Measurements from ENCODE around the gene ADGRB2. TPM values are rescaled to one million over a fixed set of nuclear protein-coding genes. Genes with fewer than 3 reads are reported as not detected.

The ADGRB2 gene
- polyA plus RNA-seq, 1 experiment: 9.2 TPM

DNA sequence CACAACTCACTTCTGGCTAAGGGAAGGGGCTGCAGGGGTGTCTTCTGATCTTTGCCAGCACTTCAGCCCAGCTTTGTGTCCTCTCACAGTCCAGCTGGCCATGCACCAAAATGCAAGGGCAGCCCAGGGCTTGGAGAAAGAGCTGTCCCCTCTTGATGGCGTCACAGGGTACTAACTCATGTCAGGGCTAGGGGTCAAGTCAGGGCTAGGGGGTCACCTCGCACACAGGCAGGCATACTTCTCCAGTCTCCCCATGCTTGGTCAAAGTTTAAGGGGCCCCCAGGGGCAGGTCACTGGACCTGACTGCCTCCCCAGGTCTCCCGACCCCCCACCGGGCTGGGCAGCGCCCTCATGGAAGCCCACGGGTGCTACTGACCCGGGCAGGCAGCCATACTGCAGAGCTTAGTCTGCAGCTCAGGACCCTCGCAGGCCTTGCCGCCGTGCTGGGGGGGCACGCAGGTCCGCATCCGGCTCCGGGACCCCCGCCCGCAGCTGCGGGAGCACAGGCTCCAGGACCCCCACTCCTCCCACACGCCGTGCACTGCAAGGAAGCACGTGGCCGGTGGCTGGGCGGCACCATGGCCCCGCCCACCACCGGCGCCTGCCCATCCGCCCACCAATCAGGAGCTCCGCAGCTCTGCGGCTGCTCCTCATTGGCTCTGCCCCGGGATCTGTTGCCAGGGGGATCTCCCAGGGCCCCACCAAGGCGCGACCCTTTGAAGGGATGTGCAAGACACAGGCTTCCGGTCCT lies 21.5 kb downstream of the ADGRB2 start:
- DNase-seq (ENCODE audit: low read depth): no peak
- ChIA-PET POLR2A (no interaction called here), CTCF (interaction anchor here (5.8 kb wide), 1 partner anchor 26 kb away, joined by 25 read pairs; no protein-coding TSS in a partner anchor)
- no peaks in the 10 kb centered on the region for H3K27me3 ChIP-seq (ENCODE audit: control insufficient read depth, insufficient read depth, low read length)
- peaks cover 13% of the 10 kb centered on the region for H3K36me3 ChIP-seq (ENCODE audit: control insufficient read depth, insufficient read depth, low read length)
- H3K4me3 ChIP-seq (ENCODE audit: low read depth, low read length): no peak overlapping the region
- no peak for TF ChIP-seq CTCF (IDR thresholded peaks at IDR 0.05; ENCODE audit: insufficient read depth, low read depth, low read length)

DNA sequence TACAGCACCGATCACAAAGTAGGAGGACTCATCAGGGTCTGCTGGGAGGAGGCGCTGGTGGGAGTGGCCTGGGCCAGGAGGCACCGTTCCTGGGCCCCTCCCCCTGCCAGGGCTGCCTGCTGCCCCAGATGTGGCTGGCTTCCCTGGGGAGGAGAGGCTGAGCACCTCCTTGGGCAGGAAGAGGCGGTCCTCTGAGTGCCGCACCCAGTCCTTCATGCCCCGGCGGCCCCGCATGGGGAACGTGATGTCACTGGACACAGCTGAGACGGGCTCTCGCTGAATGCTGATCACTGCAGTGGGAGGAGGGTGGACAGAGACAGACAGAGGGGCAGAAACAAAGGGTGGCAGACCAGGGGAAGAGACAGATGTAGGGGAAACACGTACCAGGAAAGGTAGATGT lies 24.8 kb downstream of the ADGRB2 start:
- no peak for DNase-seq (ENCODE audit: low read depth)
- POLR2A ChIA-PET: interaction anchor here (0.6 kb wide), 1 partner anchor 274 kb away, joined by 15 read pairs; the partner anchor contains the start of gene KHDRBS1
- TF ChIP-seq CTCF (IDR thresholded peaks at IDR 0.05; ENCODE audit: insufficient read depth, low read depth, low read length): no peak
- Histone ChIP-seq H3K4me3 (ENCODE audit: low read depth, low read length) (no peak overlapping the region), H3K27me3 (ENCODE audit: control insufficient read depth, insufficient read depth, low read length) (no peaks in the 10 kb centered on the region), H3K36me3 (ENCODE audit: control insufficient read depth, insufficient read depth, low read length) (peaks cover 11% of the 10 kb centered on the region)
- CTCF ChIA-PET: interaction anchor here (5.8 kb wide), 1 partner anchor 23 kb away, joined by 25 read pairs; no protein-coding TSS in a partner anchor

DNA sequence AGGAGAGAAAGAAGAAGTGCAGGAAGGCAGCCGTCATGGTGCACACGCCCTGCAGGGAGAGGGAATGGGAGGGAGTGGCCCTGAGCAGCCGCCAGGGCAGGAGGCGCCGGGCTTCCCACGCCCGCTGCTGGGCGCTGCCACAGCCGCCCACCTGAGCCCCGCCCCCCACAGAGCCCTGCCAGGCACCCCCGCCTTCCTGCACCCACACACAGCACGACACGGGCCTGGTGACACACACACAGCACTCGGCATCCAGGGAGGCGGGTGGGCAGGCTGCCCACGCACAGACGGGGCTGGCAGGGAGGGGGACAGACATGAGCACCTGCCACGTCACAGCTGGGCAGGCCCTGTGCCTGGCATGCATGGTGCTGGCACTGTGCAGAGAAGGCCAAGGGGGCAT lies 27.5 kb downstream of the ADGRB2 start:
- Histone ChIP-seq H3K36me3 (ENCODE audit: control insufficient read depth, insufficient read depth, low read length) (peaks cover 12% of the 10 kb centered on the region), H3K27me3 (ENCODE audit: control insufficient read depth, insufficient read depth, low read length) (no peaks in the 10 kb centered on the region), H3K4me3 (ENCODE audit: low read depth, low read length) (no peak overlapping the region)
- ChIA-PET POLR2A (no interaction called here), CTCF (interaction anchor here (0.6 to 4.4 kb wide), 3 partner anchors 9 to 21 kb away, joined by 3 to 25 read pairs (median 6); no protein-coding TSS in a partner anchor)
- TF ChIP-seq CTCF (IDR thresholded peaks at IDR 0.05; ENCODE audit: insufficient read depth, low read depth, low read length): no peak
- DNase-seq (ENCODE audit: low read depth): no peak

DNA sequence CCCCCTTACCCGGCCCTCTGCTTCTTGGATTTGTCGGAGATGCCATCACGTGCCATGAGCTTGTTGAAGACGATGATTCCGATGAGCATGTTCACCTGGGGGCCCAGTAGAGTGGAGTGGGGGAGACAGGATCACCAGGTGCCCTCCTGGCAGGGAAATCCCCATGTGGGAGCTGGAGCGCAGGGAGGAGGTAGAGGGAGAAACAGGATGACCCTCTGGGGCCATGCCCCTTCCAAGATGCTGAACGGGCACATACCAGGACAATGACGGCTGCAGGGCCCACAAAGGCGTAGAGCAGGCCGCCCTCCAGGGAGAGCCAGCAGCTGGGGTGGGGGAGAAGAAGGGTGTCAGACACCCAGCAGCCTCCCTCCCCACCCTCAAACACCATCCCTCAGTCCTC lies 28.6 kb downstream of the ADGRB2 start:
- no peak for DNase-seq (ENCODE audit: low read depth)
- Histone ChIP-seq H3K36me3 (ENCODE audit: control insufficient read depth, insufficient read depth, low read length) (peaks cover 8% of the 10 kb centered on the region), H3K4me3 (ENCODE audit: low read depth, low read length) (no peak overlapping the region), H3K27me3 (ENCODE audit: control insufficient read depth, insufficient read depth, low read length) (no peaks in the 10 kb centered on the region)
- CTCF ChIA-PET: interaction anchor here (0.5 to 4.4 kb wide), 5 partner anchors 10 to 648 kb away, joined by 3 to 25 read pairs (median 3); no protein-coding TSS in a partner anchor
- TF ChIP-seq CTCF (IDR thresholded peaks at IDR 0.05; ENCODE audit: insufficient read depth, low read depth, low read length): no peak
- POLR2A ChIA-PET: no interaction called here

DNA sequence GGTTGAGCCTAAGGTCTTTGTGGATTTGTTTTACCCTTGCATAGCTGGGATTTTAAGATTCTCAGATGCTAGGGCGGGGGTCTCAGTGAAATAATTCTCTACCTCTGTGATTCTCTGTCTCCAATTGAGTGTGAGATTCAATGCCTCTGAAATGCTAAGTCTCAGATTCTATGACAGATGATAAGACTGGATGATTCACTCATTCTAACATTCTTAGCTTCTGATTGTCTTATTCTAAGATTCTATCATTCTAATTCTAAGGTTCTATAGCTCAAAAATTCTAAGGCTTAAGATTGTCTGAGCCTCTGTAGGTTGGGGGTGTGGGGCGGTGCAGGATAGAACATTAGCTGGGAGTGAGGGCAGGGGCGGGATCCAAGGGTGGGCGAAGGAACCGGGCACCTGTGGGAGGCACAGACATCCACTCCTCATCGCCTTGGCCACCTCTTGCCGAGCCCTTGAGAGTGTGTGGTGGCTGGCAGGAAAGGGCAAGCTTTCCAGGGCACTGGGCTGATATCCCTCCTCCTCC lies 29.5 kb downstream of the ADGRB2 start:
- Histone ChIP-seq H3K27me3 (ENCODE audit: control insufficient read depth, insufficient read depth, low read length) (no peaks in the 10 kb centered on the region), H3K36me3 (ENCODE audit: control insufficient read depth, insufficient read depth, low read length) (peaks cover 4% of the 10 kb centered on the region), H3K4me3 (ENCODE audit: low read depth, low read length) (no peak overlapping the region)
- TF ChIP-seq CTCF (IDR thresholded peaks at IDR 0.05; ENCODE audit: insufficient read depth, low read depth, low read length): no peak
- ChIA-PET CTCF (interaction anchor here (0.6 to 4.4 kb wide), 6 partner anchors 11 to 238 kb away, joined by 3 to 25 read pairs (median 4); no protein-coding TSS in a partner anchor), POLR2A (no interaction called here)
- DNase-seq (ENCODE audit: low read depth): no peak

Measured in BJ (cell line).